HEK293 (cell line): ENCODE results near the gene EFCAB6.

Experiments used
- CTCF ChIA-PET: fragments of 350-600 bp; formaldehyde crosslinking; extraction: SDS; loops from one replicate; lab custom pipeline; 2021; ENCODE audit warnings: antibody characterized with exemption; lab: Yijun Ruan, JAX
- POLR2A ChIA-PET: fragments of 300-600 bp; formaldehyde crosslinking; extraction: SDS; loops from one replicate; lab custom pipeline; 2020; ENCODE audit warnings: antibody characterized with exemption, inconsistent platforms; lab: Yijun Ruan, JAX
- H3K27ac ChIP-seq: fragments of 200-500 bp; sonication (Bioruptor generic); 2 replicates; pipeline ENCODE4 v1.5.1; 2014; ENCODE audit warnings: low read depth, low read length, control low read depth, inconsistent platforms; ENCODE audit errors: extremely low read depth
- H3K36me3 ChIP-seq, 2 experiments: fragments of 200-500 bp in 1 of 2; sonication (Bioruptor generic) in 1 of 2; 1 replicate in 1 of 2; 2 replicates in 1 of 2; pipeline ENCODE4 v1.5.1; 2014 to 2017; ENCODE audit warnings: inconsistent platforms in 2 of 2, low read length in 2 of 2; ENCODE audit not compliant: control insufficient read depth in 2 of 2, insufficient read depth in 1 of 2
- H3K4me1 ChIP-seq: fragments of 200-500 bp; sonication (Bioruptor generic); 2 replicates; pipeline ENCODE4 v1.5.1; 2014; ENCODE audit warnings: mild to moderate bottlenecking, low read length, inconsistent platforms; ENCODE audit not compliant: control insufficient read depth, insufficient read depth
- H3K4me3 ChIP-seq: 2 replicates; pipeline ENCODE4 v1.5.1; 2011; ENCODE audit warnings: low read depth, mild to moderate bottlenecking, control low read depth, low read length, moderate library complexity
- H3K9me3 ChIP-seq: fragments of 200-500 bp; sonication (Bioruptor generic); 2 replicates; pipeline ENCODE4 v1.5.1; 2014; ENCODE audit warnings: low read depth, low read length, inconsistent platforms; ENCODE audit not compliant: control insufficient read depth, insufficient read depth
- GLI2 ChIP-seq: fragments of 450-650 bp; formaldehyde crosslinking; IDR thresholded peaks from 2 replicates; pipeline ENCODE4; 2017; ENCODE audit warnings: missing biosample characterization, missing genetic modification characterization, low read depth, borderline replicate concordance
- GLIS2 ChIP-seq: fragments of 450-650 bp; formaldehyde crosslinking; IDR thresholded peaks from 2 replicates; pipeline ENCODE4 v1.5.1; 2016; ENCODE audit warnings: missing biosample characterization, missing genetic modification characterization
- IKZF3 ChIP-seq: fragments of 450-650 bp; IDR thresholded peaks from 2 replicates; pipeline ENCODE4 v1.5.0; 2018; ENCODE audit warnings: missing biosample characterization, mild to moderate bottlenecking, missing genetic modification characterization, moderate library complexity
- KLF1 ChIP-seq: fragments of 450-650 bp; formaldehyde crosslinking; IDR thresholded peaks from 2 replicates; pipeline ENCODE4 v1.5.1; 2016; ENCODE audit warnings: missing biosample characterization, missing genetic modification characterization
- KLF7 ChIP-seq: fragments of 450-650 bp; formaldehyde crosslinking; IDR thresholded peaks from 2 replicates; pipeline ENCODE4 v1.5.1; 2016; ENCODE audit warnings: missing biosample characterization, missing genetic modification characterization, borderline replicate concordance
- OSR2 ChIP-seq: fragments of 450-650 bp; formaldehyde crosslinking; IDR thresholded peaks from 2 replicates; pipeline ENCODE4 v1.5.1; 2016; ENCODE audit warnings: missing biosample characterization, missing genetic modification characterization
- OVOL3 ChIP-seq: fragments of 450-650 bp; formaldehyde crosslinking; IDR thresholded peaks from 2 replicates; pipeline ENCODE4 v1.5.1; 2016; ENCODE audit warnings: missing biosample characterization, missing genetic modification characterization
- TCF7L2 ChIP-seq: IDR thresholded peaks from 2 replicates; pipeline ENCODE4 v1.6.1; 2011; ENCODE audit warnings: low read depth, mild to moderate bottlenecking, inconsistent platforms, low read length, moderate library complexity, borderline replicate concordance
- ZBTB17 ChIP-seq: fragments of 450-650 bp; formaldehyde crosslinking; IDR thresholded peaks from 2 replicates; pipeline ENCODE4 v1.5.1; 2016; ENCODE audit warnings: missing biosample characterization, missing genetic modification characterization
- ZBTB48 ChIP-seq: fragments of 450-650 bp; formaldehyde crosslinking; IDR thresholded peaks from 2 replicates; pipeline ENCODE4 v1.5.1; 2016; ENCODE audit warnings: missing biosample characterization, missing genetic modification characterization
- ZBTB7A ChIP-seq: fragments of 450-650 bp; formaldehyde crosslinking; IDR thresholded peaks from 2 replicates; pipeline ENCODE4 v1.5.1; 2016; ENCODE audit warnings: low read depth, missing biosample characterization, missing genetic modification characterization
- ZFP37 ChIP-seq: fragments of 450-650 bp; formaldehyde crosslinking; IDR thresholded peaks from 2 replicates; pipeline ENCODE4 v1.5.1; 2016; ENCODE audit warnings: missing biosample characterization, missing genetic modification characterization
- ZNF10 ChIP-seq: fragments of 450-650 bp; formaldehyde crosslinking; IDR thresholded peaks from 2 replicates; pipeline ENCODE4 v1.5.1; 2017; ENCODE audit warnings: missing biosample characterization, missing genetic modification characterization
- ZNF19 ChIP-seq: fragments of 450-650 bp; formaldehyde crosslinking; IDR thresholded peaks from 2 replicates; pipeline ENCODE4; 2016; ENCODE audit warnings: missing biosample characterization, missing genetic modification characterization, low read depth
- ZNF2 ChIP-seq: fragments of 450-650 bp; formaldehyde crosslinking; IDR thresholded peaks from 2 replicates; pipeline ENCODE4 v1.5.1; 2016; ENCODE audit warnings: missing biosample characterization, missing genetic modification characterization
- ZNF23 ChIP-seq: fragments of 450-650 bp; formaldehyde crosslinking; IDR thresholded peaks from 2 replicates; pipeline ENCODE4 v1.5.1; 2016; ENCODE audit warnings: missing biosample characterization, missing genetic modification characterization, borderline replicate concordance
- ZNF239 ChIP-seq: fragments of 450-650 bp; formaldehyde crosslinking; IDR thresholded peaks from 2 replicates; pipeline ENCODE4 v1.5.1; 2016; ENCODE audit warnings: missing biosample characterization, missing genetic modification characterization
- ZNF311 ChIP-seq: fragments of 450-650 bp; formaldehyde crosslinking; IDR thresholded peaks from 2 replicates; pipeline ENCODE4 v1.5.1; 2017; ENCODE audit warnings: missing biosample characterization, missing genetic modification characterization, borderline replicate concordance
- ZNF433 ChIP-seq: fragments of 450-650 bp; formaldehyde crosslinking; IDR thresholded peaks from 2 replicates; pipeline ENCODE4 v1.5.1; 2016; ENCODE audit warnings: missing biosample characterization, missing genetic modification characterization, low read depth
- ZNF514 ChIP-seq: fragments of 450-650 bp; formaldehyde crosslinking; IDR thresholded peaks from 2 replicates; pipeline ENCODE4 v1.5.1; 2016; ENCODE audit warnings: missing biosample characterization, missing genetic modification characterization
- ZNF623 ChIP-seq: fragments of 450-650 bp; formaldehyde crosslinking; IDR thresholded peaks from 2 replicates; pipeline ENCODE4 v1.5.1; 2016; ENCODE audit warnings: missing biosample characterization, missing genetic modification characterization
- ZNF707 ChIP-seq: fragments of 450-650 bp; formaldehyde crosslinking; IDR thresholded peaks from 2 replicates; pipeline ENCODE4 v1.5.1; 2016; ENCODE audit warnings: missing biosample characterization, missing genetic modification characterization
- ZNF776 ChIP-seq: fragments of 450-650 bp; formaldehyde crosslinking; IDR thresholded peaks from 2 replicates; pipeline ENCODE4 v1.5.0; 2017; ENCODE audit warnings: missing biosample characterization, missing genetic modification characterization, borderline replicate concordance
- TF ChIP-seq, protein P1 (sequence below): fragments of 450-650 bp; IDR thresholded peaks from 2 replicates; pipeline ENCODE4 v1.5.1; 2018; ENCODE audit warnings: missing biosample characterization, mild to moderate bottlenecking, missing genetic modification characterization
- TF ChIP-seq, protein P2 (sequence below): fragments of 450-650 bp; formaldehyde crosslinking; IDR thresholded peaks from 2 replicates; pipeline ENCODE4 v1.5.1; 2017; ENCODE audit warnings: missing biosample characterization, missing genetic modification characterization
- TF ChIP-seq, protein P3 (sequence below): fragments of 450-650 bp; formaldehyde crosslinking; IDR thresholded peaks from 2 replicates; pipeline ENCODE4 v1.5.1; 2016; ENCODE audit warnings: missing biosample characterization, missing genetic modification characterization

The EFCAB6 gene

DNA sequence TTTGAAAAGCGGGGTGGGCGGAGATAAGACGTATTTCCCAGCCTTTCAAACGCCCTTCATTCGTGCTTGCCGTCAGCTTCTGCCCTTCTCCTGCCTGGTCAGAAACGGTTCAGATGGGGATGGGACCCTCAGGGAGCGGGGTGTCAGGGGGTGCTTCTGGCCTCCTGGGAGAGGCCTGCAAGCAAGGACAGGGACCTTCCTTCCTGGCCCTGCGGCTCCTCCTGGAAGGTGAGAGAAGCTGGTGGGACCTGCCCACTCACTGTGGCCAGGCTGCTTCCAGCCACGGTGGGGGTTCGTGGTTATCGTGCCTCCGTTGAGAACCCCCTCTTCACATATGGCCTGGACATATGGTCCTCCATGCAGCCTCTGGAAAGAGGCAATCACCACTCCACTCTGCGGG is 295.7 kb downstream of the EFCAB6 start:
- Histone ChIP-seq H3K9me3 (no peaks in the 10 kb centered on the region), H3K4me3 (no peak overlapping the region), H3K4me1 (no peaks in the 10 kb centered on the region), H3K27ac (no peak overlapping the region), H3K36me3 (no peaks in the 10 kb centered on the region)
- ChIA-PET CTCF (interaction anchor here (0.6 to 1.0 kb wide), 4 partner anchors 8 to 263 kb away, joined by 3 to 4 read pairs (median 3); no protein-coding TSS in a partner anchor), POLR2A (interaction anchor here (1.1 kb wide), 1 partner anchor 296 kb away, joined by 3 read pairs; the partner anchor contains the start of gene EFCAB6)
- no peak for TF ChIP-seq ZNF311 (tag by site-specific recombination)
- TF ChIP-seq ZBTB17 = no peak
- no peak for TF ChIP-seq KLF7 (tag by site-specific recombination)
- TF ChIP-seq IKZF3 = no peak
- TF ChIP-seq ZNF23 (tag by site-specific recombination) = no peak
- no peak for TF ChIP-seq ZNF19 (tag by site-specific recombination)
- no peak for TF ChIP-seq ZNF707
- TF ChIP-seq GLIS2 (tag by site-specific recombination) = no peak

DNA sequence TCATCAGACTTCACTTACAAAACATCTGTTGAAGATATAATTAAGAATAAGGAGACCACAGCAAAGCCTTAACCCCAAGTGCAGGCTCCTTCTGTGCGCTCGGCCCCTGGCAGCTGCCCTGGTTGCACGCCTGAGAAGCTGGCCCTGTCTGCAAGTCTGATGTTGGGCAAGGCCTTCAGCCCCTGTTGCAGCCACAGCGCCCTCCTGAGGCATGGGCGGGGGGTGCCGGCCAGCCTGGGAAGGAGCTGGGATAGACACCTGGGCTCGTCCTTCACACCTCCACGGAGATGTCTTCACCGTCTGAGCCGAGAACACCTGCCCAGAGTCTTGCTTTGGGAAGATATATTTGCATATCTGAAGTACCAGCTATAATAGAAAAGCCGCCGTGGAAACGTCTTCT is 296.2 kb downstream of the EFCAB6 start:
- Histone ChIP-seq H3K27ac (no peak overlapping the region), H3K4me3 (no peak overlapping the region), H3K36me3 (no peaks in the 10 kb centered on the region), H3K4me1 (no peaks in the 10 kb centered on the region), H3K9me3 (no peaks in the 10 kb centered on the region)
- TF ChIP-seq ZNF776 (no peak), OVOL3 (tag by site-specific recombination) (no peak), TCF7L2 (no peak), KLF1 (tag by site-specific recombination) (no peak), ZNF623 (no peak), ZNF514 (tag by site-specific recombination) (no peak), ZBTB7A (tag by site-specific recombination) (no peak), ZBTB48 (tag by site-specific recombination) (no peak), ZFP37 (tag by site-specific recombination) (no peak), ZNF433 (no peak), ZNF311 (tag by site-specific recombination) (no peak), GLI2 (no peak), OSR2 (tag by site-specific recombination) (no peak), ZNF2 (tag by site-specific recombination) (no peak), ZNF10 (tag by site-specific recombination) (no peak), ZBTB17 (no peak), ZNF239 (tag by site-specific recombination) (no peak)
- TF ChIP-seq, protein P1, sequence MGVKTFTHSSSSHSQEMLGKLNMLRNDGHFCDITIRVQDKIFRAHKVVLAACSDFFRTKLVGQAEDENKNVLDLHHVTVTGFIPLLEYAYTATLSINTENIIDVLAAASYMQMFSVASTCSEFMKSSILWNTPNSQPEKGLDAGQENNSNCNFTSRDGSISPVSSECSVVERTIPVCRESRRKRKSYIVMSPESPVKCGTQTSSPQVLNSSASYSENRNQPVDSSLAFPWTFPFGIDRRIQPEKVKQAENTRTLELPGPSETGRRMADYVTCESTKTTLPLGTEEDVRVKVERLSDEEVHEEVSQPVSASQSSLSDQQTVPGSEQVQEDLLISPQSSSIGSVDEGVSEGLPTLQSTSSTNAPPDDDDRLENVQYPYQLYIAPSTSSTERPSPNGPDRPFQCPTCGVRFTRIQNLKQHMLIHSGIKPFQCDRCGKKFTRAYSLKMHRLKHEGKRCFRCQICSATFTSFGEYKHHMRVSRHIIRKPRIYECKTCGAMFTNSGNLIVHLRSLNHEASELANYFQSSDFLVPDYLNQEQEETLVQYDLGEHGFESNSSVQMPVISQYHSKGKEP (tag by site-specific recombination) = no peak
- TF ChIP-seq, protein P2, sequence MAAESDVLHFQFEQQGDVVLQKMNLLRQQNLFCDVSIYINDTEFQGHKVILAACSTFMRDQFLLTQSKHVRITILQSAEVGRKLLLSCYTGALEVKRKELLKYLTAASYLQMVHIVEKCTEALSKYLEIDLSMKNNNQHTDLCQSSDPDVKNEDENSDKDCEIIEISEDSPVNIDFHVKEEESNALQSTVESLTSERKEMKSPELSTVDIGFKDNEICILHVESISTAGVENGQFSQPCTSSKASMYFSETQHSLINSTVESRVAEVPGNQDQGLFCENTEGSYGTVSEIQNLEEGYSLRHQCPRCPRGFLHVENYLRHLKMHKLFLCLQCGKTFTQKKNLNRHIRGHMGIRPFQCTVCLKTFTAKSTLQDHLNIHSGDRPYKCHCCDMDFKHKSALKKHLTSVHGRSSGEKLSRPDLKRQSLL (tag by site-specific recombination) = no peak
- TF ChIP-seq, protein P3, sequence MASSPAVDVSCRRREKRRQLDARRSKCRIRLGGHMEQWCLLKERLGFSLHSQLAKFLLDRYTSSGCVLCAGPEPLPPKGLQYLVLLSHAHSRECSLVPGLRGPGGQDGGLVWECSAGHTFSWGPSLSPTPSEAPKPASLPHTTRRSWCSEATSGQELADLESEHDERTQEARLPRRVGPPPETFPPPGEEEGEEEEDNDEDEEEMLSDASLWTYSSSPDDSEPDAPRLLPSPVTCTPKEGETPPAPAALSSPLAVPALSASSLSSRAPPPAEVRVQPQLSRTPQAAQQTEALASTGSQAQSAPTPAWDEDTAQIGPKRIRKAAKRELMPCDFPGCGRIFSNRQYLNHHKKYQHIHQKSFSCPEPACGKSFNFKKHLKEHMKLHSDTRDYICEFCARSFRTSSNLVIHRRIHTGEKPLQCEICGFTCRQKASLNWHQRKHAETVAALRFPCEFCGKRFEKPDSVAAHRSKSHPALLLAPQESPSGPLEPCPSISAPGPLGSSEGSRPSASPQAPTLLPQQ (tag by site-specific recombination) = no peak
- ChIA-PET POLR2A (interaction anchor here (1.1 kb wide), 1 partner anchor 296 kb away, joined by 3 read pairs; the partner anchor contains the start of gene EFCAB6), CTCF (interaction anchor here (0.6 to 1.0 kb wide), 5 partner anchors 8 to 263 kb away, joined by 3 to 4 read pairs (median 3); no protein-coding TSS in a partner anchor)
